Measurements from ENCODE around the gene TJP1. TPM values are rescaled to one million over a fixed set of nuclear protein-coding genes. Genes with fewer than 3 reads are reported as not detected.

TJP1 gene
- total RNA-seq, 2 experiments from 2014 or later: not detected

DNA sequence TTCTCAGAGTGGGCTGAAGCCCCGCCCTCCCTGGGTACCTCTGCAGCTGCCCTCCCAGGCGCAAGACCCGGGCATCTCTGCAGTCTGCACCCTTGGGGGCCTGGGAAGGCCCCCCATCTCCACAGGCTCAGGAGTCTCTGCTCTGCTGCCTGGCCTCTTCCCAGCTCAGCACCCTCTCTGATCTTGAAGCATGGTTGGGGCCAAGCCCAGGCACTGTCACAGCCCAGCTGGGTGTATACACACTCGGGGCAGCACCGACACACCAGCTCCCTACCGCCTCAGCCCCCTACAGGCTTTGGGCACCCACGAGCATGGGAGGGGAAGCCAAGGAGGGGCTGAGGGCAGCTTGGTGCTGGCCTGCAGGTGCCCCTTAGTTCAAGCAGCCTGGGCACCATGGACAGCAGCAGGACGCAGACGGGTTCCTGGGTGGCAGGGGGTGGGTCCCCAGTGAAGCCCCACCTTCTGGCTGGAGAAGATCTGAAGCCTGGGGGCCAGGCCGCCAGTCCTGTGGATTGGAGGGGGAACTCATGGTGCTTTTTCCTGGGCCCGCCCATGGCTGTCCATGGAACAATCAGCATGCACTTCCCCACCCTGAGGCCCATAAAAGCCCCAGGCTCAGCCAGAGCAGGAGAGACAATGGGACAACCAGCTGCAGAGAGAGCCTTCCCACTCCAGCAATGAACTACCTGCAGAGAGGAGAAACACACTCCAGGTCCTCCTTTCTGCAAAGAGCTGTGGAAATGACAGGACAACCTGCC is 170.6 kb downstream of the TJP1 start:
- DNase-seq (no peak), ATAC-seq (no peak)
- TF ChIP-seq, protein P1, sequence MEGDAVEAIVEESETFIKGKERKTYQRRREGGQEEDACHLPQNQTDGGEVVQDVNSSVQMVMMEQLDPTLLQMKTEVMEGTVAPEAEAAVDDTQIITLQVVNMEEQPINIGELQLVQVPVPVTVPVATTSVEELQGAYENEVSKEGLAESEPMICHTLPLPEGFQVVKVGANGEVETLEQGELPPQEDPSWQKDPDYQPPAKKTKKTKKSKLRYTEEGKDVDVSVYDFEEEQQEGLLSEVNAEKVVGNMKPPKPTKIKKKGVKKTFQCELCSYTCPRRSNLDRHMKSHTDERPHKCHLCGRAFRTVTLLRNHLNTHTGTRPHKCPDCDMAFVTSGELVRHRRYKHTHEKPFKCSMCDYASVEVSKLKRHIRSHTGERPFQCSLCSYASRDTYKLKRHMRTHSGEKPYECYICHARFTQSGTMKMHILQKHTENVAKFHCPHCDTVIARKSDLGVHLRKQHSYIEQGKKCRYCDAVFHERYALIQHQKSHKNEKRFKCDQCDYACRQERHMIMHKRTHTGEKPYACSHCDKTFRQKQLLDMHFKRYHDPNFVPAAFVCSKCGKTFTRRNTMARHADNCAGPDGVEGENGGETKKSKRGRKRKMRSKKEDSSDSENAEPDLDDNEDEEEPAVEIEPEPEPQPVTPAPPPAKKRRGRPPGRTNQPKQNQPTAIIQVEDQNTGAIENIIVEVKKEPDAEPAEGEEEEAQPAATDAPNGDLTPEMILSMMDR (IDR thresholded peaks at IDR 0.05): no peak
- Mint-ChIP-seq H3K36me3 (ENCODE audit: low read depth) (peaks cover 2% of the 10 kb centered on the region), H3K27me3 (no peaks in the 10 kb centered on the region), H3K9me3 (peaks cover 7% of the 10 kb centered on the region), H3K4me3 (no peak overlapping the region), H3K27ac (no peak overlapping the region), H3K4me1 (ENCODE audit: low read depth) (no peaks in the 10 kb centered on the region)
- CTCF ChIA-PET: no interaction called here
- intact Hi-C loops (cut with micrococcal nuclease): no loop called here
- POLR2A ChIA-PET: no interaction called here
